Right cardiac atrium (tissue), 5 donors: ENCODE measurements around the gene OR7A10. TPM values are rescaled to one million over a fixed set of nuclear protein-coding genes. Genes with fewer than 3 reads are reported as not detected.

Source experiments
- ATAC-seq, 2 donors: fragments of 200-7000 bp; cut with Tn5 transposase; one replicate each; pipeline versions ENCODE4 v1.8.0 to v1.9.1; 2020; ENCODE audit warnings: moderate library complexity in 2 of 2, mild to moderate bottlenecking in 1 of 2
- DNase-seq, 3 donors: peaks; one replicate each; pipeline ENCODE4 v3.0.0-alpha.2; 2020
- H3K27ac ChIP-seq: one replicate; pipeline ENCODE4 v1.5.1; 2013; ENCODE audit warnings: mild to moderate bottlenecking, low read length, control low read depth, moderate library complexity
- H3K27me3 ChIP-seq: one replicate; pipeline ENCODE4 v1.6.1; 2013; ENCODE audit not compliant: control insufficient read depth, insufficient read depth
- H3K4me1 ChIP-seq: one replicate; pipeline ENCODE4 v1.6.1; 2013; ENCODE audit warnings: low read length; ENCODE audit not compliant: control insufficient read depth, insufficient read depth
- H3K4me3 ChIP-seq: one replicate; pipeline ENCODE4 v1.5.1; 2013; ENCODE audit warnings: low read length, control low read depth
- H3K9me3 ChIP-seq: one replicate; pipeline ENCODE4 v1.6.1; 2013; ENCODE audit warnings: low read length; ENCODE audit not compliant: control insufficient read depth
- WGBS: extraction: QIAGEN DNeasy Blood & Tissue Kit; methylation state at CpG from one replicate; pipeline ENCODE4 v1.1.7; 2013; 5-methylcytosine and 5-hydroxymethylcytosine counted together
- intact Hi-C, 4 donors: fragments of 100-400 bp; cut with DNase I; formaldehyde crosslinking; loops; one replicate each; pipeline versions ENCODE4 v1.11.0 to v1.14.0; 2022 to 2023
- long read RNA-seq, 4 donors: library from polyadenylated mRNA; unstranded; transcript quantifications; one replicate each; pipeline ENCODE4 v2.0.0, GENCODE V29; 2020 to 2021
- polyA plus RNA-seq: library from polyadenylated mRNA; stranded (reverse); fragments of 200-250 nt; gene quantifications from one replicate; pipeline ENCODE4 v1.2.3, GENCODE V29; 2013
- total RNA-seq, 4 donors: library from RNA; stranded (reverse); fragmentation: NEBNext Ultra II Directional; extraction: Animal tissue kit (Norgen Biotek cat#: 25700); gene quantifications; one replicate each; pipeline ENCODE4 v1.2.1, GENCODE V29; 2021
- donor health status: healthy with polysubstance abuse.
- donor health status: DM: no; HTN: yes; CAD: no.
- donor health status: DM: no; HTN: no; CAD: no.
- donor health status: DM: no; HTN: yes; CAD: no; lungs with severe emphysema.
- donor health status: DM: yes; HTN: yes; CAD: no.

The OR7A10 gene
- not detected for total RNA-seq
- not detected for polyA plus RNA-seq
- long read RNA-seq, donor 1 = 0 reads
- long read RNA-seq, donor 2 = 0 reads
- long read RNA-seq, donor 3 = 0 reads
- long read RNA-seq, donor 4 = 0 reads

DNA sequence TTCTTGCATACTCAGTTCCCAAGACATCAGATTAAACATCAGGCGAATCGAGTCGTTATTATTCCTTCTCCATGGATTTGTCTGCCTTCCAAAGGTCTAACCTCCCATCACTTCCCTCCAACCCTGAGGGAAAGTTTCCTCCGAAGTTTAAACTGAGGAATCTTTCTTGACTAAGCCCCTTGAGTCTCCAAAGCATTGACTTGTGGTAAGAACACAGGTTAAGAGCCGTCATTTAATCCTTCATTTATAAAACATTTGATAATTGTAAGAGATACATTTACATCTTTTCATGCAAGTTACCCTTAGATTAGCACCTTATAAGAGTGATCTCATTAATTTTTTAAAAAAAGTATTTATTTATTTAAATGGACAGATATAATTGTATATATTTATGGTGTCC, at the start of gene OR7A10:
TSS of gene OR7A10 (minus strand) at position 101 of the 400 bp plus-strand sequence. CDS start 7,045 bp downstream, outside the sequence.
- Histone ChIP-seq H3K9me3 (no peaks in the 10 kb centered on the region), H3K4me3 (no peak within 1 kb of the TSS), H3K27me3 (no peaks in the 10 kb centered on the region), H3K4me1 (no peaks in the 10 kb centered on the region), H3K27ac (no peak within 1 kb of the TSS)
- DNase-seq = no peak
- ATAC-seq = no peak
- intact Hi-C loops = no loop called here
- 78% methylated on average over 5 of the region's 5 CpGs for WGBS

DNA sequence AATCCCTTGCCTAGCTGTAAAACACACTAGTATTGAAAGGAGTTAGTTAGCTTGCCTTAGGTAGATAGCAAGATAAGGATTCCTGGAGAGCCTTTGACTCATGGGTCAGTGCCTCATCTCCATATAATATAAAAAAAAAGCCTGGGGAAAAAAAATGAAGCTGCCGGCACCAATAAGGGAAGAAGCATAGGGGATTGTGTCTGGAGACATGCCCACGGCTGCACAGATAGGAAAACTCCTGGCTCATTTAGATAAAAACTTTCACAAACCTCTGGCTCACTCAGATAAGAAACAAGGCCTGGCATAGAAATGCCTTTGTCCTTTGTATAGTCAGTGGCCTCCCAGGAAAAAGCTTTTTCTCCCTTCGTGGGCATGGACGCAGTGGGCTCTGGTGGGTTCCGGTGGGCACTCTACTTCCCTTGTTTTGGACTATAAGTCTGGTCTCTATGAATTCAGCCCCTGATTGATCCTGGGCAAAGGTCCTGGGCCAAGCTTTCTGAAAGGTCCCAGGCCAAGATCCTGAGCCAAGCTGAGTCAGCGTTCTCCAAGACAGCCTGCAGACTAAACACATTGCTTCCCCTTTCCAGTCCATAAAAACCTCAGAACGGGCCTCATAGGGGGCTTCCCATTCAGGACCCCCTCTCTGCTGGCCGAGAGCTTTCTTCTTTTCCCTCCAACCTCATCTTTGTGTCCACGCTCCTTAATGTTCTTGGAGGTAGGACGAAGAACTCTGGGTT, 42.1 kb upstream of the OR7A10 start:
- Histone ChIP-seq H3K9me3 (no peaks in the 10 kb centered on the region), H3K27ac (no peak overlapping the region), H3K4me1 (peaks cover 2% of the 10 kb centered on the region), H3K27me3 (no peaks in the 10 kb centered on the region), H3K4me3 (no peak overlapping the region)
- 43% methylated on average over 10 of the region's 10 CpGs for WGBS
- DNase-seq = peak in 1 of 3 donors; percentile 40
- ATAC-seq = no peak
- intact Hi-C loops = loop anchor here in 1 of 4 donors (10.0 kb wide), 1 partner anchor 316 kb away; the partner anchor contains the start of gene NDUFB7

DNA sequence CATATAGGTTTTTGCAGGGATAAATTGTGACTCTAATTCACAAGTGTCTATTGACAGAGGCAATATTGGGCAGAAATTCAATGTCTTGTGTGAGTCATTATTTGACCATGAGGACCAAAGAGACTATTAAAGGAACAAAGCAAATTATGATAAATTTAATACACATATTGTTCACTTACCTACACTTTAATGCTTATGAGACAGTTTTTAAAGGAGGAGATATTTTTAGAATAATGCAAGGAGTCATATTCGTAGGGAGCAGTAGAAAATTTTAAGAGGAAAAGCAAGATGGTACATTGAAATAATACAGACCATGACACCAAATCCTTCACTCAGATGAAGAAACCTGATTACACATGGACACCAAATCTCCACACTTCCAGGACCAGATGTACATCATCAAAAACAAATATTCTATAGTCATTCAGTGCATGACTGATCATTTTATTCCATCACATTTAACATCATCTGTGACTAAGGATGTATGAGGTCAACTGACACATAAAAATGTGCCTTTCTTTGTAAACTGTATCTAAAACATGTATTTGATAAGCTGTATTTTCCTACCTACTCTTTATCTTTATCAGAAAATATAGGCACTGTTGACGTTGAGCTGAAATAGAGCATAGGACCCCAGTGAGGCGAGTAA, 41.4 kb upstream of the OR7A10 start:
- intact Hi-C loops = loop anchor here in 1 of 4 donors (10.0 kb wide), 1 partner anchor 315 kb away; the partner anchor contains the start of gene NDUFB7
- ATAC-seq (no peak), DNase-seq (no peak)
- peaks cover 2% of the 10 kb centered on the region for H3K4me1 ChIP-seq
- H3K4me3 ChIP-seq = no peak overlapping the region
- WGBS = 56% methylated on average over 3 of the region's 3 CpGs
- no peak overlapping the region for H3K27ac ChIP-seq
- no peaks in the 10 kb centered on the region for H3K27me3 ChIP-seq
- no peaks in the 10 kb centered on the region for H3K9me3 ChIP-seq

DNA sequence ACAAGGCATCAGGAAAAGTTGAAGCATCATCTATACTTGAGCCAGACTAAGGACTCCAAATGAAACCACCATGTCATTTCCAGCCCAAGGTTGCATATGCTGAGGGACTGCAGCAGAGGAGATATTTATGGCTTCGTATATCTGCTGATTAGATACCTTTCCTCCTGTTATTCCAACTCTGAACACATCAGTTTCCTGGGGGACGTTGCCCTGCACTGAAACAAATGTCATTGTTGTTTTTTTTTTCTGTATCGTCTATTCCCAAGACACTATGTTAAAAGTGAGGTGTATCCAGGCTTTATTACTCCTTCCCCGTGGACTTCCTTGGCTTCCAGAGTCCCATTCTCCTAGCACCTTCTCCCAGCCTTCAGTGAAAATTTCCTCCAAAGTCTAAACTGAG, 37.3 kb upstream of the OR7A10 start, which contains the start of gene OR7A17:
TSS of gene OR7A17 (minus strand) at position 101 of the 400 bp plus-strand sequence. CDS start 4,777 bp downstream, outside the sequence.
- no peak within 1 kb of the TSS for H3K27ac ChIP-seq
- DNase-seq (no peak), ATAC-seq (no peak)
- H3K4me1 ChIP-seq = peaks cover 2% of the 10 kb centered on the region
- no peak within 1 kb of the TSS for H3K4me3 ChIP-seq
- no peaks in the 10 kb centered on the region for H3K27me3 ChIP-seq
- no peaks in the 10 kb centered on the region for H3K9me3 ChIP-seq
- 51% methylated on average over 4 of the region's 4 CpGs for WGBS
- intact Hi-C loops = no loop called here

DNA sequence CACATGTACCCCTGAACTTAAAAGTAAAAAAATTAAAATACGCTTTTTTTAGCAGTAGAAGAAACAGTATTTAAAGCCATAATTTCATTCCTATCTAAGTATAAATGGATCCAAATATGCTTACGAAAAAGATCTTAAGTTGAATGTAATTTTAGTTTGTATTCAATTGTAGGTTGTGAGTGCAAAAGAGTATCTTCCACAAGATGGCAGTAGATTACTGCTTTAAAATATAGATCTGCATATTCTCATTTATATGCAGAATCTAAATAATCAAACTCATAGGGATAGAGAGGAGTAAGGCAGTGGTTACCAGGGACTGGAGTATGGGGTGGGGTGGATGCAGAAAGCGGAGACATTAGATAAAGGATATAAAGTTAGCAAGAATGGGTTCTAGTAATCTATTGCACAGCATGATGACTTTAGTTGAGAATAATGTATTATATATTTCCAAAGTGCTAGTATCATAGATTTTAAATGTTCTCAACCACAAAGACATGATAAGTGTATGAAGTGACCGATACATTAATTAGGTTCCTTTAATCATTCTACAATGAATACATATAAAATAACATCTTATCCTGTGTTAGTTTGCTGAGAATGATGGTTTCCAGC, 23.0 kb upstream of the OR7A10 start:
- Histone ChIP-seq H3K4me1 (no peaks in the 10 kb centered on the region), H3K9me3 (no peaks in the 10 kb centered on the region), H3K4me3 (no peak overlapping the region), H3K27ac (no peak overlapping the region), H3K27me3 (no peaks in the 10 kb centered on the region)
- ATAC-seq = no peak
- 74% methylated on average over 4 of the region's 4 CpGs for WGBS
- intact Hi-C loops = no loop called here
- no peak for DNase-seq

DNA sequence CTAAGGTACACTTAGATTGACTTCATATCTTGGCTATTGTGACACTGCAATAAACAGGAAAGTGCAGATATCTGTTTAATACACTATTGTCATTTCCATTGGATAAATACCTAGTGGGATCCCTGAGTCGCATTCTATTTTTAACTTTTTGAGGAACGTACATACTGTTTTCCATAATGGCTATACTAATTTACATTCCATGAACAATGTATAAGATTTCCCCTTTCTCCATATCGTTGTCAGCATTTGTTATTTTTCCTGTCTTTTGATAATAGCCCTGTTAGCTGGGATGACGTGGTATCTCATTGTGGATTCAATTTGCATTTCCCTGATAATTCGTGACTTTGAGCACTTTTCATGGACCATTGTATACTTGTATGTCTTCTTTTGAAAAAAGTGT, 19.8 kb upstream of the OR7A10 start:
- WGBS = 60% methylated on average over 5 of the region's 5 CpGs
- Histone ChIP-seq H3K9me3 (no peaks in the 10 kb centered on the region), H3K4me3 (no peak overlapping the region), H3K4me1 (no peaks in the 10 kb centered on the region), H3K27ac (no peak overlapping the region), H3K27me3 (no peaks in the 10 kb centered on the region)
- DNase-seq (no peak), ATAC-seq (no peak)
- intact Hi-C loops = no loop called here

- ATAC-seq = no peak
- no peak overlapping the region for H3K27ac ChIP-seq
- no peaks in the 10 kb centered on the region for H3K9me3 ChIP-seq
- H3K4me1 ChIP-seq = no peaks in the 10 kb centered on the region
- intact Hi-C loops = no loop called here
- WGBS = 40% methylated on average over 6 of the region's 6 CpGs
- no peak for DNase-seq
- H3K27me3 ChIP-seq = no peaks in the 10 kb centered on the region
- no peak overlapping the region for H3K4me3 ChIP-seq
Observed at GRCh38 chr19:14843578-14843977, 5.1 kb downstream of the OR7A10 start.

GRCh38 chr19:14843169-14843568, 5.6 kb downstream of the OR7A10 start:
- WGBS = 35% methylated on average over 2 of the region's 2 CpGs
- H3K9me3 ChIP-seq = no peaks in the 10 kb centered on the region
- no peak for DNase-seq
- no peaks in the 10 kb centered on the region for H3K27me3 ChIP-seq
- no peaks in the 10 kb centered on the region for H3K4me1 ChIP-seq
- H3K4me3 ChIP-seq = no peak overlapping the region
- no peak for ATAC-seq
- intact Hi-C loops = no loop called here
- no peak overlapping the region for H3K27ac ChIP-seq

DNA sequence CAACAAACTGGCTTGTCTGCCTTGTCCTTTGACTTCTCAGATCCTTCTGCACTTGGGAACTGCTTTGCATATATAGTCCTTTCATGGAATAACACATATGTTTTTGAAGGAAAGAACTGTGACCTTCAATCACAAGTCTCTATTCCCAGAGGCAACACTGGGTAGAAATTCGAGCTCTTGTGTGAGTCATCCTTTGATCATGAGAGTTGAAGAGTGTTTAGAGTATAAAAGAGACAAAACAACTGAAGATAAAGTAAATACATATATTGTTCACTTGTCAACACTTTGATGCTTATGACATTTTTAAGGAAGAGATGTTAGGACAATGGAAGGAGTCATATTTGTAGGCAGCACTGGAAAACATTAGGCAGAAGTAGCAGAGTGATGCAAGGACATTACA, 8.5 kb downstream of the OR7A10 start:
- Histone ChIP-seq H3K9me3 (no peaks in the 10 kb centered on the region), H3K27ac (no peak overlapping the region), H3K4me3 (no peak overlapping the region), H3K27me3 (no peaks in the 10 kb centered on the region), H3K4me1 (no peaks in the 10 kb centered on the region)
- ATAC-seq (no peak), DNase-seq (no peak)
- intact Hi-C loops = no loop called here
- 24% methylated on average over 1 of the region's 1 CpG for WGBS

GRCh38 chr19:14837391-14837790, 11.3 kb downstream of the OR7A10 start:
- WGBS = 64% methylated on average over 4 of the region's 4 CpGs
- no peaks in the 10 kb centered on the region for H3K4me1 ChIP-seq
- ATAC-seq = no peak
- intact Hi-C loops = no loop called here
- no peaks in the 10 kb centered on the region for H3K9me3 ChIP-seq
- no peak overlapping the region for H3K27ac ChIP-seq
- no peak overlapping the region for H3K4me3 ChIP-seq
- H3K27me3 ChIP-seq = no peaks in the 10 kb centered on the region
- no peak for DNase-seq

- Histone ChIP-seq H3K9me3 (no peaks in the 10 kb centered on the region), H3K4me1 (no peaks in the 10 kb centered on the region), H3K27me3 (no peaks in the 10 kb centered on the region), H3K4me3 (no peak within 1 kb of the TSS), H3K27ac (no peak within 1 kb of the TSS)
- intact Hi-C loops = no loop called here
- ATAC-seq = no peak
- no peak for DNase-seq
- 4% methylated on average over 1 of the region's 1 CpG for WGBS
Observed at GRCh38 chr19:14835011-14835410, 13.7 kb downstream of the OR7A10 start, which contains the start of the genes OR7A5 and OR7C1. TSS of gene OR7A5 (minus strand) at chr19:14835185. CDS start at chr19:14828241, 6,944 bp downstream. TSS of gene OR7C1 (minus strand) at chr19:14835185. CDS start at chr19:14800136, 35,049 bp downstream.
